Breast epithelium (tissue), 4 donors: ENCODE data around the gene LYRM4. TPM values are rescaled to one million over a fixed set of nuclear protein-coding genes. Genes with fewer than 3 reads are reported as not detected.

ENCODE experiments used
- DNase-seq, 2 donors: peaks; one replicate each; pipeline ENCODE4 v3.0.0-alpha.2; 2019; ENCODE audit warnings: low spot score in 2 of 2
- H3K27ac ChIP-seq, 2 donors: fragments of 200-600 bp; sonication (generic) in 1 of 2; one replicate each; pipeline ENCODE4 v1.5.1; 2016 to 2019; ENCODE audit warnings: mild to moderate bottlenecking in 1 of 2
- H3K27me3 ChIP-seq, 2 donors: fragments of 200-600 bp; sonication (generic) in 1 of 2; one replicate each; pipeline versions ENCODE4 v1.5.1 to v1.6.0; 2017 to 2019; ENCODE audit warnings: control low read depth in 1 of 2, mild to moderate bottlenecking in 1 of 2
- H3K36me3 ChIP-seq: fragments of 200-600 bp; one replicate; pipeline ENCODE4 v1.5.1; 2019
- H3K4me1 ChIP-seq, 2 donors: fragments of 200-600 bp; sonication (generic); one replicate each; pipeline ENCODE4 v1.5.1; 2016 to 2019; ENCODE audit warnings: control low read depth in 1 of 2
- H3K4me3 ChIP-seq, 3 donors: fragments of 200-600 bp; sonication (generic); 1 replicate in 2 of 3; 2 replicates in 1 of 3; pipeline ENCODE4 v1.5.1; 2016 to 2019; ENCODE audit warnings: mild to moderate bottlenecking in 3 of 3, moderate library complexity in 2 of 3
- H3K9me3 ChIP-seq, 2 donors: fragments of 200-600 bp; sonication (generic) in 1 of 2; one replicate each; pipeline ENCODE4 v1.5.1; 2016 to 2019; ENCODE audit warnings: control low read depth in 1 of 2
- CTCF ChIP-seq, 3 donors: fragments of 450-650 bp; IDR thresholded peaks; one replicate each; pipeline ENCODE4 v1.5.1; 2016 to 2017; ENCODE audit warnings: antibody characterized with exemption in 3 of 3, mild to moderate bottlenecking in 3 of 3, moderate library complexity in 3 of 3
- POLR2A ChIP-seq: fragments of 450-650 bp; IDR thresholded peaks from one replicate; pipeline ENCODE4 v1.6.1; 2016; ENCODE audit warnings: antibody characterized with exemption, mild to moderate bottlenecking, moderate library complexity
- POLR2AphosphoS5 ChIP-seq, 3 donors: sonication (generic); formaldehyde crosslinking; IDR thresholded peaks; one replicate each; pipeline ENCODE4 v1.6.1; 2017; ENCODE audit warnings: antibody characterized with exemption in 3 of 3
- intact Hi-C: fragments of 100-400 bp; cut with DNase I; formaldehyde crosslinking; loops from one replicate; pipeline ENCODE4 v1.15.1; 2023; ENCODE audit warnings: low total_unique reads
- total RNA-seq, 3 donors: library from RNA; depleted of rRNA; stranded (reverse); fragments of >200 nt; gene quantifications; one replicate each; pipeline ENCODE4 v1.1.0, GENCODE V29; 2016

The LYRM4 gene
- total RNA-seq, 3 donors from 2014 or later: 24.4 to 38.0 (median 25.0) TPM

GRCh38 chr6:5302995-5303622 lies 42.4 kb upstream of the LYRM4 start:
- peak; percentile 70 to 71 for DNase-seq
- no peak overlapping the region for H3K4me3 ChIP-seq
- no peaks in the 10 kb centered on the region for H3K36me3 ChIP-seq
- no peaks in the 10 kb centered on the region for H3K27me3 ChIP-seq
- TF ChIP-seq POLR2AphosphoS5 (IDR thresholded peaks at IDR 0.05) (no peak), CTCF (IDR thresholded peaks at IDR 0.05) (peak in 2 of 3 donors; percentile 61 to 67)
- H3K27ac ChIP-seq: no peak overlapping the region
- H3K4me1 ChIP-seq: no peaks in the 10 kb centered on the region
- H3K9me3 ChIP-seq: no peaks in the 10 kb centered on the region
- intact Hi-C loops: no loop called here

GRCh38 chr6:5302220-5302946 lies 41.6 kb upstream of the LYRM4 start:
- Histone ChIP-seq H3K36me3 (no peaks in the 10 kb centered on the region), H3K27ac (no peak overlapping the region), H3K4me3 (no peak overlapping the region), H3K4me1 (no peaks in the 10 kb centered on the region), H3K27me3 (no peaks in the 10 kb centered on the region), H3K9me3 (no peaks in the 10 kb centered on the region)
- TF ChIP-seq POLR2AphosphoS5 (IDR thresholded peaks at IDR 0.05) (no peak), POLR2A (no peak), CTCF (IDR thresholded peaks at IDR 0.05) (no peak)
- intact Hi-C loops: no loop called here
- DNase-seq: no peak

DNA sequence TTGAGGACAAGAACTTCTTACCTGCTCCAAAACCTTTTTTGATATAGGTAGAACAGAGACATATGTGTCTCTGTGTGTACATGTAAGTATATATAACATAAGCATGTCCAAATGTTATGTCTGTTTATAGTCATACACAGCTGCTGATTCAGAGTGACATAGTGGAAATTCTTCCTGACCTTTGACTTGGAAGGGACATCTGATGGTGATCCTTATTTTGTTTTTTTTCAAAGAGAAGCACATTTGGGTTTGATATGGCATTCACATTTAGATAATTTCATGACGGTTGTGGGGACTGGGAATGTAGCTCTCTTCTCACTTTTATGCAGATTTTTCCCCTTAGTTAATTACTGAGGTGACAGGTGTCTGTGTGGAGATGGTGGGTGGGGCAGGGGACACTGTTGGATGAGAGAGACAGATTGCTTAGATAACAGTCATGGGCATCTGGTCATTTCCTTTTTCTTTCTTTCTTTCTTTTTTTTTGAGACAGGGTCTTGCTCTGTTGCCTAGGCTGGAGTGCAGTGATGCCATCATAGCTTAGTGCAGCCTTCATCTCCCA lies 39.5 kb upstream of the LYRM4 start:
- intact Hi-C loops: no loop called here
- no peaks in the 10 kb centered on the region for H3K27me3 ChIP-seq
- TF ChIP-seq POLR2A: no peak
- H3K4me3 ChIP-seq: no peak overlapping the region
- no peaks in the 10 kb centered on the region for H3K4me1 ChIP-seq
- no peaks in the 10 kb centered on the region for H3K9me3 ChIP-seq
- no peak overlapping the region for H3K27ac ChIP-seq
- DNase-seq: no peak
- no peaks in the 10 kb centered on the region for H3K36me3 ChIP-seq

GRCh38 chr6:5295623-5296022 lies 34.9 kb upstream of the LYRM4 start:
- Histone ChIP-seq H3K4me1 (no peaks in the 10 kb centered on the region), H3K36me3 (no peaks in the 10 kb centered on the region), H3K9me3 (no peaks in the 10 kb centered on the region), H3K4me3 (no peak overlapping the region), H3K27ac (no peak overlapping the region), H3K27me3 (no peaks in the 10 kb centered on the region)
- DNase-seq: no peak
- intact Hi-C loops: no loop called here
- TF ChIP-seq POLR2AphosphoS5 (IDR thresholded peaks at IDR 0.05): no peak
- no peak for TF ChIP-seq CTCF (IDR thresholded peaks at IDR 0.05)
- TF ChIP-seq POLR2A: no peak

- H3K27me3 ChIP-seq: no peaks in the 10 kb centered on the region
- H3K9me3 ChIP-seq: no peaks in the 10 kb centered on the region
- no peaks in the 10 kb centered on the region for H3K4me1 ChIP-seq
- intact Hi-C loops: no loop called here
- DNase-seq: no peak
- TF ChIP-seq POLR2A (no peak), POLR2AphosphoS5 (IDR thresholded peaks at IDR 0.05) (no peak), CTCF (IDR thresholded peaks at IDR 0.05) (no peak)
- no peak overlapping the region for H3K4me3 ChIP-seq
- no peak overlapping the region for H3K27ac ChIP-seq
- H3K36me3 ChIP-seq: no peaks in the 10 kb centered on the region
Measured at GRCh38 chr6:5294392-5295211, 33.9 kb upstream of the LYRM4 start.
